ENCODE measurements around the gene VPS41. TPM values are rescaled to one million over a fixed set of nuclear protein-coding genes. Genes with fewer than 3 reads are reported as not detected.
"Not testable (repeated sequence)": the region's sequence is repeated elsewhere in the genome, so short reads cannot be mapped to it uniquely, and the experiment has no call there.

Gene VPS41
- total RNA-seq, 1 donor from 2014 or later = 125 TPM

GRCh38 chr7:38862666-38863065 lies 46.3 kb downstream of the VPS41 start:
- peaks cover 28% of the 10 kb centered on the region for H3K4me1 Mint-ChIP-seq (ENCODE audit: low read depth)
- TF ChIP-seq, protein P1, sequence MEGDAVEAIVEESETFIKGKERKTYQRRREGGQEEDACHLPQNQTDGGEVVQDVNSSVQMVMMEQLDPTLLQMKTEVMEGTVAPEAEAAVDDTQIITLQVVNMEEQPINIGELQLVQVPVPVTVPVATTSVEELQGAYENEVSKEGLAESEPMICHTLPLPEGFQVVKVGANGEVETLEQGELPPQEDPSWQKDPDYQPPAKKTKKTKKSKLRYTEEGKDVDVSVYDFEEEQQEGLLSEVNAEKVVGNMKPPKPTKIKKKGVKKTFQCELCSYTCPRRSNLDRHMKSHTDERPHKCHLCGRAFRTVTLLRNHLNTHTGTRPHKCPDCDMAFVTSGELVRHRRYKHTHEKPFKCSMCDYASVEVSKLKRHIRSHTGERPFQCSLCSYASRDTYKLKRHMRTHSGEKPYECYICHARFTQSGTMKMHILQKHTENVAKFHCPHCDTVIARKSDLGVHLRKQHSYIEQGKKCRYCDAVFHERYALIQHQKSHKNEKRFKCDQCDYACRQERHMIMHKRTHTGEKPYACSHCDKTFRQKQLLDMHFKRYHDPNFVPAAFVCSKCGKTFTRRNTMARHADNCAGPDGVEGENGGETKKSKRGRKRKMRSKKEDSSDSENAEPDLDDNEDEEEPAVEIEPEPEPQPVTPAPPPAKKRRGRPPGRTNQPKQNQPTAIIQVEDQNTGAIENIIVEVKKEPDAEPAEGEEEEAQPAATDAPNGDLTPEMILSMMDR (IDR thresholded peaks at IDR 0.05; ENCODE audit: unreplicated experiment) = no peak

GRCh38 chr7:38858259-38858884 lies 50.6 kb downstream of the VPS41 start:
- H3K27ac Mint-ChIP-seq = peak overlapping the region; percentile 85
- TF ChIP-seq, protein P1 (IDR thresholded peaks at IDR 0.05; ENCODE audit: unreplicated experiment) = no peak
- peaks cover 3% of the 10 kb centered on the region for H3K9me3 Mint-ChIP-seq (ENCODE audit: low read depth)
- DNase-seq (ENCODE audit: low spot score, unreplicated experiment) = no peak
- peaks cover 27% of the 10 kb centered on the region for H3K4me1 Mint-ChIP-seq (ENCODE audit: low read depth)
- H3K27me3 Mint-ChIP-seq = no peaks in the 10 kb centered on the region
- peaks cover 16% of the 10 kb centered on the region for H3K36me3 Mint-ChIP-seq (ENCODE audit: insufficient read depth)
- H3K4me3 Mint-ChIP-seq (ENCODE audit: low read depth) = no peak overlapping the region

More at GRCh38 chr7:38862666-38863065, 46.3 kb downstream of the VPS41 start:
- DNase-seq (ENCODE audit: low spot score, unreplicated experiment) = no peak
- Mint-ChIP-seq H3K27ac (peak overlapping the region; percentile 99), H3K9me3 (ENCODE audit: low read depth) (no peaks in the 10 kb centered on the region), H3K4me3 (ENCODE audit: low read depth) (peak overlapping the region; percentile 50), H3K27me3 (no peaks in the 10 kb centered on the region), H3K36me3 (ENCODE audit: insufficient read depth) (peaks cover 10% of the 10 kb centered on the region)

DNA sequence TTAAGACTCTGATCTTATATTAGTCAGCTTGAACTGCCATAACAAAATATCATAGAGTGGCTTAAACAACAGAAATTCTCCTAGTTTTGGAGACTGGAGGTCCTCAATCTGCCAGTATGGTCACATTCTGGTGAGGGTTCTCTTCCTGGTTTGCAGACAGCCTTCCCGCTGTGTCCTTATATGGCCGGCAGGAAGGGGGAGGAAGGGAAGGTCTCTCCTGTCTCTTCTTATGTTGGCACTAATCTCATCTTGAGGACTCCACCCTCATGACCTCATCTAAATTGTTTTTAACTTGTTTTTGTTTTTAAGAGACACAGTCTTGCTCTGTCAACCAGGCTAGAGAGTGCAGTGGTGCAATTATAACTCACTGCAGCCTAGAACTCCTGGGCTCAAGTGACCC lies 53.1 kb downstream of the VPS41 start:
- TF ChIP-seq, protein P1 (IDR thresholded peaks at IDR 0.05; ENCODE audit: unreplicated experiment) = no peak
- no peak for DNase-seq (ENCODE audit: low spot score, unreplicated experiment)
- Mint-ChIP-seq H3K9me3 (ENCODE audit: low read depth) (peaks cover 12% of the 10 kb centered on the region), H3K4me3 (ENCODE audit: low read depth) (no peak overlapping the region), H3K27me3 (no peaks in the 10 kb centered on the region), H3K27ac (no peak overlapping the region), H3K4me1 (ENCODE audit: low read depth) (peaks cover 6% of the 10 kb centered on the region), H3K36me3 (ENCODE audit: insufficient read depth) (peaks cover 12% of the 10 kb centered on the region)

DNA sequence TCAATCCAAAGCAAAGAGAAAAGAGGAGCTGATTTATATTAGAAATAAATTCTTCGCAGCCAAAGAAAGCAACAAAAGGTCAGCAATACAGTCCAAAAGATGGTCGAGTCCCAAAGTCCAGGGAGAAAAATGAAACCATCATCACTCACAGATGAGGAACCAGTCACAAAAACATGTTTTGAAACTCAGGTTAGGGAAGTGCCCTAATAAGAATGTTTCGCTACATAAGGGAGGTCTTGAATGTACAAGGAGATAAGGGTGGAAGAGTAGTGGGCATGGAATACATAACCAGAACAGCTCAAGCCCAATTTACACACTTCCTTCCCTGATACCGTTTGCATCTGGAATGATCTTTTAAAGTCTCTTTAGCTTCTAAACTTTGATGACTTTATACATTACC lies 53.6 kb downstream of the VPS41 start:
- TF ChIP-seq, protein P1 (IDR thresholded peaks at IDR 0.05; ENCODE audit: unreplicated experiment) = no peak
- peaks cover 4% of the 10 kb centered on the region for H3K4me1 Mint-ChIP-seq (ENCODE audit: low read depth)
- H3K4me3 Mint-ChIP-seq (ENCODE audit: low read depth) = no peak overlapping the region
- H3K27ac Mint-ChIP-seq = no peak overlapping the region
- H3K36me3 Mint-ChIP-seq (ENCODE audit: insufficient read depth) = peaks cover 9% of the 10 kb centered on the region
- peaks cover 12% of the 10 kb centered on the region for H3K9me3 Mint-ChIP-seq (ENCODE audit: low read depth)
- DNase-seq (ENCODE audit: low spot score, unreplicated experiment) = no peak
- H3K27me3 Mint-ChIP-seq = no peaks in the 10 kb centered on the region

DNA sequence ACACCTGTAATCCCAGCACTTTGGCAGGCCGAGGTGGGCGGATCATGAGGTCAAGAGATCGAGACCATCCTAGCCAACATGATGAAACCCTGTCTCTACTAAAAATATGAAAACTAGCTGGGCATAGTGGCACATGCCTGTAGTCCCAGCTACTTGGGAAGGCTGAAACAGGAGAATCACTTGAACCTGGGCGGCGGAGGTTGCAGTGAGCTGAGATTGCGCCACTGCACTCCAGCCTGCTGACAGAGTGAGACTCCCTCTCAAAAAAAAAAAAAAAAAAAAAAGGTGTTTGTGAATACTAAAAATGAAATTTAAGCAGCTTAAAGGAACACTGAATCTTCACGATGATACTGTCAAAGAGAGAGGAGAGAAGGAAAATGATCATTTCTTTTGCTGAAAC lies 54.0 kb downstream of the VPS41 start:
- not testable (repeated sequence) for H3K4me1 Mint-ChIP-seq (ENCODE audit: low read depth); DNase-seq (ENCODE audit: low spot score, unreplicated experiment); H3K27ac Mint-ChIP-seq

DNA sequence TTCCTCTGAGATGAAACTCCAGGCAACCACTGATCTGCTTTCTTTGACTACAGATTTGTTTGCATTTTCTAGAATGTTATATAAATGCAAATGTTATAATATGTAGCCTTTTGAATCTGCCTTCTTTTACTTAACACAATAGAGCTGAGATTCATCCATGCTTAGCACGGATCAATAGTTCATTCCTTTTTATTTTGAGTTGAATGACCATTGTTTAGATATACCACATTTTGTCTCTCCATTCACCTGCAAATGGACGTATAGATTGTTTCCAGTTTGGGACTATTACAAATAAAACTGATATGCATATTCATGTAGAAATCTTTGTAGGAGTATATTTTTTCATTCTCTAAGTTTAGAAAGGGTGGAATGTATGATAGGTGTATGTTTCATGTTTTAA lies 57.7 kb downstream of the VPS41 start:
- DNase-seq (ENCODE audit: low spot score, unreplicated experiment) = no peak
- TF ChIP-seq, protein P1 (IDR thresholded peaks at IDR 0.05; ENCODE audit: unreplicated experiment) = no peak
- H3K27me3 Mint-ChIP-seq = no peaks in the 10 kb centered on the region
- peaks cover 7% of the 10 kb centered on the region for H3K4me1 Mint-ChIP-seq (ENCODE audit: low read depth)
- no peak overlapping the region for H3K4me3 Mint-ChIP-seq (ENCODE audit: low read depth)
- H3K27ac Mint-ChIP-seq = no peak overlapping the region
- peaks cover 12% of the 10 kb centered on the region for H3K9me3 Mint-ChIP-seq (ENCODE audit: low read depth)
- peaks cover 11% of the 10 kb centered on the region for H3K36me3 Mint-ChIP-seq (ENCODE audit: insufficient read depth)

More for the DNA sequence above, 54.0 kb downstream of the VPS41 start:
- H3K27me3 Mint-ChIP-seq; H3K4me3 Mint-ChIP-seq (ENCODE audit: low read depth); H3K36me3 Mint-ChIP-seq (ENCODE audit: insufficient read depth): not testable (repeated sequence)
- H3K9me3 Mint-ChIP-seq (ENCODE audit: low read depth) = peaks cover 12% of the 10 kb centered on the region
